HepG2 (cell line): ENCODE results near the gene NCMAP.

ENCODE experiments used
- NFYC ChIP-seq: IDR thresholded peaks from 2 replicates; pipeline ENCODE4 v1.6.1; 2016; ENCODE audit warnings: missing genetic modification reagents, missing compliant biosample characterization
- NR2C2 ChIP-seq: sonication (generic); formaldehyde crosslinking; IDR thresholded peaks from 2 replicates; pipeline ENCODE4 v1.4.0; 2020; ENCODE audit warnings: missing genetic modification reagents, mild to moderate bottlenecking, moderate library complexity, borderline replicate concordance
- POLR2AphosphoS5 ChIP-seq: IDR thresholded peaks from 2 replicates; pipeline ENCODE4 v1.6.1; 2012; ENCODE audit warnings: low read depth, low read length
- TOE1 ChIP-seq: sonication (generic); formaldehyde crosslinking; IDR thresholded peaks from 2 replicates; pipeline ENCODE4 v1.4.0; 2020; ENCODE audit warnings: mild to moderate bottlenecking, missing genetic modification reagents
- ZNF546 ChIP-seq: sonication (generic); formaldehyde crosslinking; conservative IDR thresholded peaks from 2 replicates; pipeline ENCODE4 v1.8.1; 2023; ENCODE audit warnings: mild to moderate bottlenecking, missing genetic modification reagents

GRCh38 chr1:24596401-24596880 is 40.6 kb downstream of the NCMAP start:
- TF ChIP-seq TOE1 (CRISPR knock-in tag) = no peak
- no peak for TF ChIP-seq NR2C2
- no peak for TF ChIP-seq ZNF546 (CRISPR knock-in tag)
- TF ChIP-seq POLR2AphosphoS5 = no peak
- TF ChIP-seq NFYC = no peak
